Smooth muscle cell of the umbilical artery (primary cell): ENCODE results near the gene PROZ. TPM values are rescaled to one million over a fixed set of nuclear protein-coding genes. Genes with fewer than 3 reads are reported as not detected.

Source experiments
- total RNA-seq: library from RNA; depleted of rRNA; stranded (reverse); fragments of >200 nt; gene quantifications from 2 replicates; pipeline ENCODE4 v1.2.3, GENCODE V29; 2014

The PROZ gene, protein sequence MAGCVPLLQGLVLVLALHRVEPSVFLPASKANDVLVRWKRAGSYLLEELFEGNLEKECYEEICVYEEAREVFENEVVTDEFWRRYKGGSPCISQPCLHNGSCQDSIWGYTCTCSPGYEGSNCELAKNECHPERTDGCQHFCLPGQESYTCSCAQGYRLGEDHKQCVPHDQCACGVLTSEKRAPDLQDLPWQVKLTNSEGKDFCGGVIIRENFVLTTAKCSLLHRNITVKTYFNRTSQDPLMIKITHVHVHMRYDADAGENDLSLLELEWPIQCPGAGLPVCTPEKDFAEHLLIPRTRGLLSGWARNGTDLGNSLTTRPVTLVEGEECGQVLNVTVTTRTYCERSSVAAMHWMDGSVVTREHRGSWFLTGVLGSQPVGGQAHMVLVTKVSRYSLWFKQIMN
- total RNA-seq: not detected in 2 replicates

GRCh38 chr13:113157929-113158747 lies at the start of gene PROZ:
TSS of gene PROZ (plus strand) at chr13:113158648. CDS start at chr13:113158661, 13 bp downstream.

GRCh38 chr13:113122550-113123225 lies 35.8 kb upstream of the PROZ start, which contains the start of gene F10:
TSS of gene F10 (plus strand) at chr13:113122799. CDS start at chr13:113122856, 57 bp downstream.

GRCh38 chr13:113208421-113209335 lies 50.2 kb downstream of the PROZ start, which contains the start of gene PCID2:
TSS of gene PCID2 (minus strand) at chr13:113208669. CDS start at chr13:113208634, 35 bp downstream.

GRCh38 chr13:113209336-113209758 lies 50.9 kb downstream of the PROZ start, which contains the start of gene CUL4A:
TSS of gene CUL4A (plus strand) at chr13:113209613. CDS start at chr13:113209628, 15 bp downstream.

Other genes with a start within 250 kb of the PROZ start
- under 0.01 and 0.18 TPM in 2 replicates for gene MCF2L, start 189.4 kb upstream of the PROZ start, total RNA-seq
- not detected in 2 replicates for gene F7, start 52.9 kb upstream of the PROZ start, total RNA-seq
- gene F10, start 35.8 kb upstream of the PROZ start, total RNA-seq: 10.6 and 15.7 TPM in 2 replicates
- gene PCID2, start 50.0 kb downstream of the PROZ start, total RNA-seq: 74.9 and 77.5 TPM in 2 replicates
- gene CUL4A, start 51.0 kb downstream of the PROZ start, total RNA-seq: 103 and 151 TPM in 2 replicates
- 209 and 244 TPM in 2 replicates for gene LAMP1, start 138.6 kb downstream of the PROZ start, total RNA-seq
- 0.59 and 0.83 TPM in 2 replicates for gene GRTP1, start 205.5 kb downstream of the PROZ start, total RNA-seq